Kidney epithelial cell (primary cell): ENCODE measurements around the gene PCMTD2. TPM values are rescaled to one million over a fixed set of nuclear protein-coding genes. Genes with fewer than 3 reads are reported as not detected.

Source experiments
- DNase-seq: peaks from one replicate; pipeline ENCODE4 v3.0.0-alpha.2; 2010; ENCODE audit warnings: low read depth
- H3K27me3 ChIP-seq: 2 replicates; pipeline ENCODE4 v1.6.0; 2011; ENCODE audit warnings: low read length; ENCODE audit not compliant: control insufficient read depth, insufficient read depth
- H3K36me3 ChIP-seq: 2 replicates; pipeline ENCODE4 v1.5.1; 2011; ENCODE audit warnings: low read length; ENCODE audit not compliant: control insufficient read depth, insufficient read depth
- H3K4me3 ChIP-seq: 2 replicates; pipeline ENCODE4 v1.5.1; 2011; ENCODE audit warnings: low read depth, mild to moderate bottlenecking, control low read depth, low read length
- CTCF ChIP-seq: IDR thresholded peaks from 2 replicates; pipeline ENCODE4 v1.5.1; 2011; ENCODE audit warnings: mild to moderate bottlenecking, moderate library complexity, low read length, control low read depth, inconsistent platforms; ENCODE audit not compliant: insufficient read depth, poor library complexity, severe bottlenecking
- total RNA-seq: library from RNA; depleted of rRNA; stranded (reverse); fragments of >200 nt; gene quantifications from 2 replicates; pipeline ENCODE4 v1.2.3, GENCODE V29; 2015

Gene PCMTD2
- total RNA-seq, 1 donor from 2014 or later = 53.8 TPM

GRCh38 chr20:64236137-64237088 is 19.1 kb upstream of the PCMTD2 start:
- TF ChIP-seq CTCF = no peak
- DNase-seq = no peak
- no peak overlapping the region for H3K4me3 ChIP-seq
- no peaks in the 10 kb centered on the region for H3K36me3 ChIP-seq
- H3K27me3 ChIP-seq = peaks cover 6% of the 10 kb centered on the region

- no peak overlapping the region for H3K4me3 ChIP-seq
- H3K36me3 ChIP-seq = no peaks in the 10 kb centered on the region
- no peaks in the 10 kb centered on the region for H3K27me3 ChIP-seq
- TF ChIP-seq CTCF = no peak
- DNase-seq = no peak
Measured at GRCh38 chr20:64237316-64237715, 18.2 kb upstream of the PCMTD2 start.

DNA sequence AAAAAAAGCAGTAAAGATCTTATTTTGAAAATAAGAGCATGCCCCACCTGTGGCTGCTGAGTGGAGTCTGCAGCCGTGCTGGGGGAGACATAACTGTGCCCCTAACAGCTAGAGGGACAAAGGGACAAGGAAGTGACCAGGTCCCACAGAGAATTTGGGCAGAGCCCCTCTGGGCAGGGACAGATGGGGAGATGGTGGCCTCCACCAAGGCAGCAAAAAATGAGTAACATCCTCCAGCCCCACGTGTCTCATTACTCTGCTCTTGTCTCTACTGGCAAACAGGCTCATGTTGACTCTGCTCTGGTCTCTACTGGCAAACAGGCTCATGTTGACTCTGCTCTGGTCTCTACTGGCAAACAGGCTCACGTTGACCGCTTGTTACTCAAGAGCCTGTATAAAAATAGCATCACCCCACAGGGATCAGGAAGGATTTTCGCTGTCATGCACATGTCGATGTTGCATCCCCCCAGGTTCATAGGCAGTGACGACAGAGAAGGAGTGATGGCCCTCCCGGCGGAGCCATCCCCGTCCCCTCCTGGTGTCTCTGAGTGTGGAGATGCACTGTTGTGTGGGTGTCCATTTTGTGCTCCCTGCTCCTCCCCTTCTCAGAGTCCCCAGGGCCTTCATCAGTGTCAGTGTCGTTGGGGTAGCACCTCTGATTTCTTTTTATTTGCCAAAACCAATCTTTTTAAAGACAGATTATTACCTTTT is 17.3 kb upstream of the PCMTD2 start:
- H3K4me3 ChIP-seq = no peak overlapping the region
- peaks cover 3% of the 10 kb centered on the region for H3K27me3 ChIP-seq
- H3K36me3 ChIP-seq = no peaks in the 10 kb centered on the region
- TF ChIP-seq CTCF = no peak
- DNase-seq = no peak

- H3K36me3 ChIP-seq = no peaks in the 10 kb centered on the region
- no peak overlapping the region for H3K4me3 ChIP-seq
- DNase-seq = no peak
- TF ChIP-seq CTCF = no peak
- H3K27me3 ChIP-seq = peaks cover 6% of the 10 kb centered on the region
Measured at GRCh38 chr20:64238851-64239387, 16.6 kb upstream of the PCMTD2 start.

DNA sequence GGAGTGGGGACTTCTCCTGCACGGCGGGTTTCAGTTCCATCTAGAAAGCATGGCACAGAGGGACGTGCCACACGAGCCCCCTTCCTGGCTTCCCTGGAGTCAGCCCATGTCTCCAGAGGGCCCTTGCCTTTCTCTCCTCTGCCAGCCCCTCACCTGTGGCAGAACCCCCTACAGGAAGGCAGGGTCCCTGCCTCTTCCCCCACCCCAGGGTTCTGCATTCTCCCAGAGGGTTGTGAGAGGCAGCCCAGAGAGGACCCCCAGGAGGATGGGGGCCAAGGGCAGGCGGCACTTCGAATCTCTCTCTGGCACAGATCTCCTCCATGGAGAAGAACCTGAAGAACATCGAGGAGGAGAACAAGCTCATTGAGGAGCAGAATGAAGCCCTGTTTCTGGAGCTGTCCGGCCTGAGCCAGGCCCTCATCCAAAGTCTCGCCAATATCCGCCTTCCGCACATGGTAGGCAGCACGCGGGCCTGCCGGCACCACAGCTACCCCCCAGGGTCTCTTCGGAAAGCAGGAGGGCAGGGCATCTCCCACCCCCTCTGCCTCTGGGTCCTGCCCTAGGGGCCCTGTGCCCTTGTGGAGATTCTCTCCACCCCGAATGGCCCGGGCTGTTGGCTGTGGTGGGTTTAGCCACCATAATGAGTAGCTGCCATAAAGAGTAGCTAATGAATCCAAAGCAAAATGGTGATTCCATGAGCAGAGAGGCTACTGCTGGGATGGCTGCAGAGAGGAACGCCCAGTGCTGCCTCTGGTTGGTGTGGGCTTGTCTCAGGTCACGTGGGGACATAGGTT is 15.9 kb upstream of the PCMTD2 start:
- no peak overlapping the region for H3K4me3 ChIP-seq
- TF ChIP-seq CTCF = no peak
- peaks cover 10% of the 10 kb centered on the region for H3K27me3 ChIP-seq
- H3K36me3 ChIP-seq = no peaks in the 10 kb centered on the region
- DNase-seq = no peak
